Measurements from ENCODE around the gene HOXA3. TPM values are rescaled to one million over a fixed set of nuclear protein-coding genes. Genes with fewer than 3 reads are reported as not detected.

HOXA3 gene
- total RNA-seq, 4 donors from 2014 or later: 1.8 to 11.0 (median 4.3) TPM

GRCh38 chr7:27188386-27189294 lies 36.3 kb upstream of the HOXA3 start:
- TF ChIP-seq, protein P1, sequence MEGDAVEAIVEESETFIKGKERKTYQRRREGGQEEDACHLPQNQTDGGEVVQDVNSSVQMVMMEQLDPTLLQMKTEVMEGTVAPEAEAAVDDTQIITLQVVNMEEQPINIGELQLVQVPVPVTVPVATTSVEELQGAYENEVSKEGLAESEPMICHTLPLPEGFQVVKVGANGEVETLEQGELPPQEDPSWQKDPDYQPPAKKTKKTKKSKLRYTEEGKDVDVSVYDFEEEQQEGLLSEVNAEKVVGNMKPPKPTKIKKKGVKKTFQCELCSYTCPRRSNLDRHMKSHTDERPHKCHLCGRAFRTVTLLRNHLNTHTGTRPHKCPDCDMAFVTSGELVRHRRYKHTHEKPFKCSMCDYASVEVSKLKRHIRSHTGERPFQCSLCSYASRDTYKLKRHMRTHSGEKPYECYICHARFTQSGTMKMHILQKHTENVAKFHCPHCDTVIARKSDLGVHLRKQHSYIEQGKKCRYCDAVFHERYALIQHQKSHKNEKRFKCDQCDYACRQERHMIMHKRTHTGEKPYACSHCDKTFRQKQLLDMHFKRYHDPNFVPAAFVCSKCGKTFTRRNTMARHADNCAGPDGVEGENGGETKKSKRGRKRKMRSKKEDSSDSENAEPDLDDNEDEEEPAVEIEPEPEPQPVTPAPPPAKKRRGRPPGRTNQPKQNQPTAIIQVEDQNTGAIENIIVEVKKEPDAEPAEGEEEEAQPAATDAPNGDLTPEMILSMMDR (IDR thresholded peaks at IDR 0.05): no peak
- ATAC-seq (ENCODE audit: low FRiP score) (no peak), DNase-seq (ENCODE audit: low spot score) (peak; percentile 24)

GRCh38 chr7:27187475-27188385 lies 35.3 kb upstream of the HOXA3 start:
- DNase-seq (ENCODE audit: low spot score) (peak; percentile 6), ATAC-seq (ENCODE audit: low FRiP score) (no peak)

DNA sequence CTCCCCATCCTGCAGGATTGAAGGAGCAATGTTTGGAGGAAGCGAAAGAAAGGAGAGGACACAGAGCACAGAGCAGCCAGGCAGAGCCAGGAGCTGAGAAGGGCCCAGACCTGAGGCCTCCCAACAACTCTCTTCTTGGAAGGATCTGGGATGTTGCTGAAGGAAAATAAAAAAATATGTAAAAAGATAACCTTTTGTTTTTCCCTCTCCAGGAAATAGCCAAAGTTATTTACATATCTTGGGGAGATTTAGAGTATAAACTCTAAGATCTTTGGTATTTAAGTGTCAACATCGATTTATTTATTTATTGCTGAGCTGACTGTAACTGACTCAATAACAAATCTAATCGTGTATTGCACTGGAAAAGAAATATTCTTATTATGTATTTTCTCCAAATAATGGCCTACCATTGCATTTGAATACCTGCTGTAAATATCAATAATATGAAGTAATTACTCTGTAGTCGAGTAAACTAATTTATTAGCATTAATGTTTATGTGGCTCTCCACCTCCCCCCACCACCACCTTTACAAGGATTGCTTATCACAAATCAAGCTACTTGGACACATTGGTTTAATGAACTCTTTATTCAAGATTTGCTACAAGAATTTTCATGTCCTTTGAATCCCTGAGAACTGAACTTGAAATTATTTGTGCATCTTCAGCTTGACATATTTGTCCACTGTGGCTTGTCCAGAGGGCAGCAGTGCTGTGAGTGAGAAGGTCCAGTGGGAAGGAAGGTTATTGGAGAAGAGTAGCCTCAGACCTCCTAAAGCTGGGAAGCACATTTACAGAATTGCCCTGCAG lies 34.5 kb upstream of the HOXA3 start:
- ATAC-seq (ENCODE audit: low FRiP score): no peak
- TF ChIP-seq, protein P1 (IDR thresholded peaks at IDR 0.05): no peak
- no peak for DNase-seq (ENCODE audit: low spot score)

More at GRCh38 chr7:27187475-27188385, 35.3 kb upstream of the HOXA3 start:
- TF ChIP-seq, protein P1 (IDR thresholded peaks at IDR 0.05): no peak

GRCh38 chr7:27185854-27186667 lies 33.7 kb upstream of the HOXA3 start:
- DNase-seq (ENCODE audit: low spot score): peak; percentile 18
- TF ChIP-seq, protein P1 (IDR thresholded peaks at IDR 0.05): no peak
- ATAC-seq (ENCODE audit: low FRiP score): no peak

- TF ChIP-seq, protein P1 (IDR thresholded peaks at IDR 0.05): no peak
- ATAC-seq (ENCODE audit: low FRiP score) (no peak), DNase-seq (ENCODE audit: low spot score) (peak; percentile 18)
These were observed 32.9 kb upstream of the HOXA3 start, which contains the start of gene HOXA11 for GRCh38 chr7:27185013-27185853. Gene HOXA11, minus strand, starts transcription at chr7:27185232. Its CDS starts 88 bp downstream, at chr7:27185144.

Data from omental fat pad (tissue), 4 donors.